ENCODE measurements around the gene C10orf90. TPM values are rescaled to one million over a fixed set of nuclear protein-coding genes. Genes with fewer than 3 reads are reported as not detected.

C10orf90 gene, protein sequence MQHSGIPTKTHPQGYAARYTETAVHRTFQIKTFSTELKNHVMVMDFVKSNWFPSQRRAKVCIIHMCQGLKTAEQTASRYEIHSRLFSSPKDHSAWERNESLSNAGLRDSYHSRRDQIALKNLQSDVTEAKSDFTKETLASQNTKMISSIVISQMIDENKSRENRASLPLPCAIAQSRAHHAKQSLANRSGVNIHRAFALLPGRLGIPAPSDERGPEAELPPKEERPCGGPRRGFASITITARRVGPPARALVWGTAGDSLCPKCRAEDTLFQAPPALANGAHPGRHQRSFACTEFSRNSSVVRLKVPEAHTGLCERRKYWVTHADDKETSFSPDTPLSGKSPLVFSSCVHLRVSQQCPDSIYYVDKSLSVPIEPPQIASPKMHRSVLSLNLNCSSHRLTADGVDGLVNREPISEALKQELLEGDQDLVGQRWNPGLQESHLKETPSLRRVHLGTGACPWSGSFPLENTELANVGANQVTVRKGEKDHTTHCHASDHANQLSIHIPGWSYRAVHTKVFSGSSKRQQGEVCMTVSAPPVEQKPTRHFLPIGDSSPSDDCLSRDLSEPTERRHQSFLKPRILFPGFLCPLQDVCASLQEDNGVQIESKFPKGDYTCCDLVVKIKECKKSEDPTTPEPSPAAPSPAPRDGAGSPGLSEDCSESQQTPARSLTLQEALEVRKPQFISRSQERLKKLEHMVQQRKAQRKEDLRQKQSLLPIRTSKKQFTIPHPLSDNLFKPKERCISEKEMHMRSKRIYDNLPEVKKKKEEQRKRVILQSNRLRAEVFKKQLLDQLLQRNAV
- total RNA-seq (not detected), polyA plus RNA-seq (not detected)
- long read RNA-seq, donor 1, transcript C10orf90-208 (4 exons, 1,025 nt) = major isoform, 9 of 11 reads
- long read RNA-seq, donor 1, partial matches to known transcripts = 0 of 11 reads
- long read RNA-seq, donor 1, other reads (novel, unspliced or antisense) = 0 of 11 reads
- long read RNA-seq, donor 2, partial matches to known transcripts = 0 of 1 reads
- long read RNA-seq, donor 2, other reads (novel, unspliced or antisense) = 0 of 1 reads
- long read RNA-seq, donor 3, partial matches to known transcripts = 0 of 3 reads
- long read RNA-seq, donor 3, other reads (novel, unspliced or antisense) = 0 of 3 reads
- long read RNA-seq, donor 4 = 0 reads
- long read RNA-seq, donor 5, transcript C10orf90-208 (4 exons, 1,025 nt) = major isoform, 6 of 13 reads
- long read RNA-seq, donor 5, partial matches to known transcripts = 6 of 13 reads
- long read RNA-seq, donor 5, other reads (novel, unspliced or antisense) = 0 of 13 reads

DNA sequence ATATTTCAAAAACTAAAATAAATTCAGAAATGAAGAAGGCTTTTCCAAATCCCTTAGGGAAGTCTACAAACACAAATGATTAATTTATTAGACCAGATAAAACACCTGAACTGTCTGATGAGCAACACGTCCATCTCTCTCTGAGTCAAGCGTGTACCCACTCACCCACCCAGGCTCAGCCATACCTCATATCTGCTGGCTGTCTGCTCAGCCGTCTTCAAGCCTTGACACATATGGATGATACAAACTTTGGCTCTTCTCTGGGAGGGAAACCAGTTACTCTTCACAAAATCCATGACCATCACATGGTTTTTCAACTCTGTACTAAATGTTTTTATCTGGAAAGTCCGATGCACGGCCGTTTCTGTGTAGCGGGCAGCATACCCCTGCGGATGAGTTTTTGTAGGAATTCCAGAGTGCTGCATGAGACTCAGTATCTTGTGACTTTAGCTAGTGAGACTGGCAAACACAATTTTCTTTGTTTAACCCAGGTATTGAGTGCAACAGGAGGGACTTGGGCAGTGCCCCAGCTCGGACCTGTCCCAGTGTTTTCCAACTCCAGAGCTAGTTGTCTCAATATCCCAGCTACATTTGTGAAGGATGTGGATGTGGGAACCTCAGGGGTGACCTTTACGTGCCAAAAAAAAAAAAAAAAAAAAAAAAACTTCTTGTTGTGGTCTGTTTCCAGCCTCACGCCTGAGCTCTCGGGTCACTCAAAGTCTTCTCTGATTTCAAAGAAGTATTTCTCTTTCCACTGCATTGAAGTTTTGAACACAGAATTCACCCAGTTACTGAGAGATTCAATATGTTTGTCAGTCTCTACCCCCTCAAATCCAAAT, at the start of gene C10orf90:
Gene C10orf90, minus strand, starts transcription at position 638 of the 839 bp plus-strand sequence. Its CDS starts 213 bp downstream, at position 425.
- no peak for ATAC-seq (ENCODE audit: insufficient read depth, low FRiP score)

DNA sequence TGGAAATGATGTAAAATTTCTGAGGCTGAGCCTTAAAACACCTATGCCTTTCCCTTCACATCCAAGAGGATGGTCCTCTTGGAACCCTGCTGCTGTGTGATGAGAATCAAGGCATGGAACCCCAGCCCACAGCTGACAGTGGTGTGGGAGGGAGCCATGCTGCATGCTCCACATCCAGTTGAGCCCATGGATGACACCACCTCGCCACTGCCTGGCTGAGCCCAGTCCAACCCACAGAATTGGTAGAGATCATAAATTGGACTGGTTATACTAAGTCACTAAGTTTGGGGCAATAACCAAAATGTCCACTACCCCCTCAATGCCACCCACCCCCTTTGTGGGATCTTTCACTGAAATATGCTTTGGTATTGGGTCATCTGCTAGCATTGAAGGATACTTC, 45.9 kb upstream of the C10orf90 start:
- TF ChIP-seq, protein P1, sequence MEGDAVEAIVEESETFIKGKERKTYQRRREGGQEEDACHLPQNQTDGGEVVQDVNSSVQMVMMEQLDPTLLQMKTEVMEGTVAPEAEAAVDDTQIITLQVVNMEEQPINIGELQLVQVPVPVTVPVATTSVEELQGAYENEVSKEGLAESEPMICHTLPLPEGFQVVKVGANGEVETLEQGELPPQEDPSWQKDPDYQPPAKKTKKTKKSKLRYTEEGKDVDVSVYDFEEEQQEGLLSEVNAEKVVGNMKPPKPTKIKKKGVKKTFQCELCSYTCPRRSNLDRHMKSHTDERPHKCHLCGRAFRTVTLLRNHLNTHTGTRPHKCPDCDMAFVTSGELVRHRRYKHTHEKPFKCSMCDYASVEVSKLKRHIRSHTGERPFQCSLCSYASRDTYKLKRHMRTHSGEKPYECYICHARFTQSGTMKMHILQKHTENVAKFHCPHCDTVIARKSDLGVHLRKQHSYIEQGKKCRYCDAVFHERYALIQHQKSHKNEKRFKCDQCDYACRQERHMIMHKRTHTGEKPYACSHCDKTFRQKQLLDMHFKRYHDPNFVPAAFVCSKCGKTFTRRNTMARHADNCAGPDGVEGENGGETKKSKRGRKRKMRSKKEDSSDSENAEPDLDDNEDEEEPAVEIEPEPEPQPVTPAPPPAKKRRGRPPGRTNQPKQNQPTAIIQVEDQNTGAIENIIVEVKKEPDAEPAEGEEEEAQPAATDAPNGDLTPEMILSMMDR (IDR thresholded peaks at IDR 0.05; ENCODE audit: control extremely low read depth, extremely low read depth) = no peak
- WGBS, 2 donors = 90 to 91% methylated on average over 1 of the region's 1 CpG
- ATAC-seq (ENCODE audit: insufficient read depth, low FRiP score) = no peak
- no peak for DNase-seq
- no peak overlapping the region for H3K27ac ChIP-seq (ENCODE audit: low read depth in 1 of 2, low read length in 1 of 2)
- H3K4me3 ChIP-seq = no peak overlapping the region
- H3K9me3 ChIP-seq (ENCODE audit: control insufficient read depth in 4 of 4, insufficient read depth in 3 of 4, low read length in 3 of 4) = peaks cover 0 to 4% (median 1%) of the 10 kb centered on the region in 4 donors
- H3K9ac ChIP-seq (ENCODE audit: insufficient read depth in 1 of 2, low read length in 2 of 2) = no peak overlapping the region
- H3K27me3 ChIP-seq (ENCODE audit: control insufficient read depth in 3 of 3, insufficient read depth in 3 of 3, low read length in 2 of 3) = no peaks in the 10 kb centered on the region
- no peaks in the 10 kb centered on the region for H3K4me1 ChIP-seq (ENCODE audit: control insufficient read depth in 5 of 5, insufficient read depth in 5 of 5, low read length in 5 of 5)
- no peaks in the 10 kb centered on the region for H3K36me3 ChIP-seq (ENCODE audit: control insufficient read depth in 4 of 4, insufficient read depth in 4 of 4, low read length in 4 of 4)

More for the DNA sequence above, at the start of gene C10orf90:
- H3K27ac ChIP-seq (ENCODE audit: low read depth in 1 of 2, low read length in 1 of 2) = no peak within 1 kb of the TSS
- TF ChIP-seq, protein P1 (IDR thresholded peaks at IDR 0.05; ENCODE audit: control extremely low read depth, extremely low read depth) = no peak
- H3K27me3 ChIP-seq (ENCODE audit: control insufficient read depth in 3 of 3, insufficient read depth in 3 of 3, low read length in 2 of 3) = no peaks in the 10 kb centered on the region
- H3K4me3 ChIP-seq = no peak within 1 kb of the TSS
- 71 to 79% methylated on average over 12 of the region's 12 CpGs for WGBS, 2 donors
- no peaks in the 10 kb centered on the region for H3K36me3 ChIP-seq (ENCODE audit: control insufficient read depth in 4 of 4, insufficient read depth in 4 of 4, low read length in 4 of 4)
- peaks cover 0 to 1% (median 0%) of the 10 kb centered on the region in 5 donors for H3K4me1 ChIP-seq (ENCODE audit: control insufficient read depth in 5 of 5, insufficient read depth in 5 of 5, low read length in 5 of 5)
- DNase-seq = no peak
- no peak within 1 kb of the TSS for H3K9ac ChIP-seq (ENCODE audit: insufficient read depth in 1 of 2, low read length in 2 of 2)
- H3K9me3 ChIP-seq (ENCODE audit: control insufficient read depth in 4 of 4, insufficient read depth in 3 of 4, low read length in 3 of 4) = peaks cover 0 to 7% (median 0%) of the 10 kb centered on the region in 4 donors

DNA sequence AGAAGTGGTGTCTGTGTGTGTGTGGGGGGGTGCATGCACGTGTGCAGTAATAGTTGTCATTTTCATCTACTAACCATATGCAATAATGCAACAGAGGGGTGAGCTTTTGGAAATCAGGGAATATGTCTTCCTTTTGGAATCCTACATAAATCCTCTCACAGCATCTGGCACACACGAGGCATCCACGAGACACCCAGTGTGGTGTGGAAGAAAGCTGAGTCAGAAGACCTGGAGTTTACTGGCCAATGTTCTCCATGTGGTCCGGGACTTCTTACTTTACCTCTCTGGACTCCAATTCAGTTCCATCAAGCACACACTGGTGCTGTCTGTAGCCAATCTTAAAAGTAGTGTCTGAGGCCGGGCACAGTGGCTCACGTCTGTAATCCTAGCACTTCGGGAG, 43.1 kb upstream of the C10orf90 start:
- Histone ChIP-seq H3K9me3 (ENCODE audit: control insufficient read depth in 4 of 4, insufficient read depth in 3 of 4, low read length in 3 of 4) (peaks cover 0 to 10% (median under 1%) of the 10 kb centered on the region in 4 donors), H3K36me3 (ENCODE audit: control insufficient read depth in 4 of 4, insufficient read depth in 4 of 4, low read length in 4 of 4) (no peaks in the 10 kb centered on the region), H3K27me3 (ENCODE audit: control insufficient read depth in 3 of 3, insufficient read depth in 3 of 3, low read length in 2 of 3) (peaks cover 0 to 3% (median 0%) of the 10 kb centered on the region in 3 donors), H3K9ac (ENCODE audit: insufficient read depth in 1 of 2, low read length in 2 of 2) (no peak overlapping the region), H3K4me3 (no peak overlapping the region), H3K4me1 (ENCODE audit: control insufficient read depth in 5 of 5, insufficient read depth in 5 of 5, low read length in 5 of 5) (no peaks in the 10 kb centered on the region), H3K27ac (ENCODE audit: low read depth in 1 of 2, low read length in 1 of 2) (no peak overlapping the region)
- TF ChIP-seq, protein P1 (IDR thresholded peaks at IDR 0.05; ENCODE audit: control extremely low read depth, extremely low read depth) = no peak
- DNase-seq (no peak), ATAC-seq (ENCODE audit: insufficient read depth, low FRiP score) (no peak)
- 85 to 88% methylated on average over 7 of the region's 7 CpGs for WGBS, 2 donors

All from lung (tissue), 16 donors.